HPDE6-E6E7 (cell line): ENCODE data around the gene SCYGR8.
A peak's percentile ranks its signal among the peaks of the same experiment; 100 is the strongest.

Source experiments
- DNase-seq: peaks from one replicate; pipeline ENCODE4 v3.0.0; 2011; ENCODE audit warnings: missing footprints; ENCODE audit errors: extremely low spot score

Gene SCYGR8

DNA sequence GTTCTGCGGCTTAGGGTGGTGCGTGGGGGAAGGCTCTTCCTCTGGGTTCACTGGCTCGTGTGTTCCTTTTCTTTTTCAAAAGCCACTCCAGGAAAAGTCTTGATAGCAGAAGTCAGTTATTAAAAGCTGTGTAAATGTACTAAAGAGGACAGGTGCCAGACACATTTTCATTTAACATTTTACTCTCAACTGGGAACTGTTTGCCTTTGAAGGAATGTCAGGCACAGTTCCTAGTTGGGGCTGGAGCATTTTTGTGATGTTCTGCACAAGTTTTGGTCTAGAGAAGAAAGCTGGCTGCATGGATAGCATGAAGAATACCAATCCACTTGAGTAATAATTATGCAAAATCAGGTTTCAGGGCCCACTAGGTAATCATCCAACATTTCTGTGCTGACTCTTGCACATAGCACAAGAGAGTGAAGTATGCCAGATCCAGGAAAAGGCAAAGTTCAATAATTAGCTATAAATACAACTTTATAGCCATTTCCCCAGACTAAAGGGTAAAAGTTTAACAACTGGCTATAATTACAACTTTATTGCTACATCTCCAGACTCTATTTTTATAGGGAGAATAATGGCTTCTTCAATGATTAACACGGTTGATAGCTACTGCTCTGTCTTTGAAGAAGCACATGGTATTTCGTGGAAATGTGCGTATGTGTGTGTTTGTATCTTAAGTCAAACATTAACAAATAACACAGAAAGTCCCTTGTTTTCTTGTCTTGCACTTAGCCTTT, 16.2 kb downstream of the SCYGR8 start:
- DNase-seq = no peak

GRCh38 chr2:227765788-227766372, 20.2 kb downstream of the SCYGR8 start:
- DNase-seq = no peak

DNA sequence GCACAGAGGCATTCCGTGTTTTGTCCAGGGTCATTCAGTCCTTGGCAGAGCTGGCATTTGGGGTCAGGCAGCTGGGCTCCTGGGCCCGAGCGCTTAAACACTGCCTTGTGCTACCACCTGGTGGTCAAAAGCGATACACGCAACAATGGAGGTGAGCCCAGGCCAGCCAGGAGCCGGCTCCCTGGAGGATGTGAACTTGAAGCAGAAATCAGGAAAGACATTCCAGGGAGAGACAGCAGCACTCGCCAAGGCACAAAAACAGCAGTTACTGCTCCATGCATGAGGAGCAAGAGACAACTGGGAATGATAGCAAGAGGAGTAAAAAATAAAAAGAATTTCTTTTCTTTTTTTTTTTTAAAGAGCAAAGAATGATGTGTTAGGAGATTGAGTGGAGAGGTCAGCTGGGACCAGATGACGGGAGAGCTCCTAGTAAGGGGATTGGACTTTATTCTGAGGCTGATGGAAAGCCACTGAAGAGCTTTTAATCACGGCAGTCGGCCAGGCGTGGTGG, 20.7 kb downstream of the SCYGR8 start:
- DNase-seq = peak; percentile 73

DNA sequence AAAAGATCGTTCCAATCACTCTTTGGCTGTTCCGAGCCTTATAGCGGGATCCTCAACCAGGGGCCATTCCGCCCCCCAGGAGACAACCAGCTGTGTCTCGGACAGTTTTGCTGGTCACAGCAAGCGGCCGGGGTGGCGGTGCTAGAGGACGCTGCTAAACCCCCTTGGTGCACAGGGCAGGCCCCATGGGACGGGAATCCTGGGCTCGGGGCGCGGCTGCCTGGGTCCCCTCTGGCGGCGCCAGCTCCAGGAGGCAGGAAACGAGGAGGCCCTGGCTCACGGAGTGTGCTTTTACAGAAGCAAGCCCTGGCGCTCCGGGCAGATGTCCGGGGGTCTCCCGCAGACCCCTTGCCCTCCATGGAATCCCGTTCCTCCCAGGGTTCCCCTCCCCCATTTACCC, 22.1 kb downstream of the SCYGR8 start:
- no peak for DNase-seq

DNA sequence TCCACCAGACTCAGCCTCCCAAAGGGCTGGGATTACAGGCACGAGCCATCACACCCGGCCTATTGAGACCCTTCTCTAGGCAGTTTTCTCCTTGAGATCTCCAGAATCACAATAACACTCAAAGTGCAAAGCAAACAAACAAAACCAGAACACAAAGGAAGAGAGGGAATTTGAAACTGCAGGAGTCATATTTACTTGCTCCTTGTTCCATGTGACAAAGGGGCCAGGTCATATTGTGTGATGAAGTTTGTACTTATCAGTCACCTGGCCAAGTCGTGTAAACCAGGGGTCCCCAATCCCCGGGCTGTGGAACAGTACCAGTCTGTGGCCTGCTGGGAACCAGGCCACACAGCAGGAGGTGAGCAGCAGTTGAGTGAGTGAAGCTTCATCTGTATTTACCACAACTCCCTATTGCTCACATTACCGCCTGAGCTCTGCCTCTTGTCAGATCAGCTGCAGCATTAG, 26.5 kb downstream of the SCYGR8 start:
- no peak for DNase-seq

GRCh38 chr2:227772932-227773331, 27.2 kb downstream of the SCYGR8 start:
- no peak for DNase-seq

GRCh38 chr2:227774011-227774624, 28.4 kb downstream of the SCYGR8 start:
- DNase-seq = no peak

DNA sequence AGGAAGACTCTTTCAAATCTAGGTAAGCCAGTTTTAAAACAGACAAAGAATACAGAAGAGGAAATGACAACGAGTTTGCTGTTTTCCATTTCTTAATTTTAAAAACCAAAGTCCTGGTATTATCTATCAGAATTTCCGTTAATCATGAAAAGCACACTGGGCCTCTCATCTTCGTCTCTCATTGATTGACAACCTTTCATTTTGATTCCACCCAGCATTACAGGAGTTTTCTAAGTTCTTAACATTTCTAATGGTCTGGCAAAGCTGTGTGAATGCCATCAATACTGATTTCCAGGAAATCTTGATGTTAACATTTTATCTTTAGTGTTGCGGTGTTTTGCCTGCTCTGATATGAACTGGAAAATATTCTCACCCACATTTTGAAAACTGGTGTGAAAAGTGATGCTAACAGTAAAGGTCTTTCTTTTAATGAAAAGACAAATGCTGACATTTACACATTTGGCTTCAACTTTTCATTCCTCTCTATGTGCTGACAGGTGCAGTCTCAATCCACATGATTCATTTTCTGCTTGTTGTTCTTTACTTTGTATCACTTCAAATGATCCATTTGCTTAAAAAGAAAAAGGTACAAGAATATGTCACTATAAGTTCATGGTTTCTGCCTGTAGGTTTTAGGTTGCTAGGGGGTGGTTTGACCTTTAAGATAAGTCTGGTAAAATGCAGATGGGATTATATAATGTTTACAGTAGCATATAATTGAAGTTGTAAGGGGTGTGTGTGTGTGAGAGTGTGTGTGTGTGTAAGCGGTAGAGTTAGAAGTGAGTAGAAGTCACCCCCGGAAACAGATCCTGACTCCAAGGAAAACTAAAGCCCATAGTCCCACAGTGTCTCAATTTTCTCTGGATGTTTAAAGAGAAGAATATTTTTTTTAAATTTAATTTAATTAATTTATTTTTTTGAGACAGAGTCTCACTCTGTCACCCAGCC, 29.5 kb downstream of the SCYGR8 start:
- no peak for DNase-seq

- DNase-seq = no peak
Observed at GRCh38 chr2:227780981-227781615, 35.4 kb downstream of the SCYGR8 start.

- no peak for DNase-seq
Observed at GRCh38 chr2:227781841-227782240, 36.1 kb downstream of the SCYGR8 start.

GRCh38 chr2:227782804-227783203, 37.1 kb downstream of the SCYGR8 start:
- DNase-seq = no peak

- no peak for DNase-seq
Observed at GRCh38 chr2:227783404-227784138, 37.9 kb downstream of the SCYGR8 start.

GRCh38 chr2:227785293-227785692, 39.6 kb downstream of the SCYGR8 start:
- no peak for DNase-seq

DNA sequence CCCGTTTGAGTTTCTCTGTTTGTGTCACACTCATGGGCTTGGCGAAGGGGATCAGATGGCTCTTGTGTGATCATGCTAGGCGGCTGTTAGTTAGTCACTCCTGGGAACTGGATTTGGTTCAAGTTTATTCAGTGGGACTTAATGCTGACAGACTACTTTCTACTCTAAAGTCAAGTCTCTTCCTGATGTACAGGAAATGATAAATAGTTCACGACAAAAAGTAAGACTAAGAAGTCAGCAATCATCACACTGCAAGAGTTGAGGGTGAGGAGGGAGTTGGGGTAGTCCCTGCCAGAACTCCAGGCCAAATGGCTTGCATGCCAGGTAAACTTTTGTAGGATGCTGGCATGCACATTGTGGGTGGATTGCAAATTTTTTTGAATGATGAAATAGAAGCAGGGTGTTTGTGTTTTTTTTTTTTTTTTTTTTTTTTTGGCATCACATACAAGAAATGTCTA, 42.9 kb downstream of the SCYGR8 start:
- no peak for DNase-seq

DNA sequence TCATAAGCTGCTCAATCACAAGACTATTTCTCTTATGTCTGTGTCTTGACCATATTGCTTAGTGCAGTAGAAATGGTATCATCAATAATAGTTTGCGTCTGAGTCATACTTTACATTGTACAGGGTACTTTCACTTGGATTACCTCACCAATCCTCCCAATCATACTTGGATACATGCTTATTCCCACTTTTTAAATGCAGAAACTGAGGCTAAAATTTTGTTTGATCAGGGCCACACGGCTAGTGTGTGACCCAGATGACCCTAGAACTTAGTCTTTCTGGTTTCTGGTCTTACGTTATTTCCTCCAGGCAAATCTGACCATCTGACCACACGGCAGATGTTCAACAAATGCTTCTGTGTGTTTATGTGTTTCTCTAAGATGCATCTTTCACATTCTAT, 44.1 kb downstream of the SCYGR8 start:
- no peak for DNase-seq

DNA sequence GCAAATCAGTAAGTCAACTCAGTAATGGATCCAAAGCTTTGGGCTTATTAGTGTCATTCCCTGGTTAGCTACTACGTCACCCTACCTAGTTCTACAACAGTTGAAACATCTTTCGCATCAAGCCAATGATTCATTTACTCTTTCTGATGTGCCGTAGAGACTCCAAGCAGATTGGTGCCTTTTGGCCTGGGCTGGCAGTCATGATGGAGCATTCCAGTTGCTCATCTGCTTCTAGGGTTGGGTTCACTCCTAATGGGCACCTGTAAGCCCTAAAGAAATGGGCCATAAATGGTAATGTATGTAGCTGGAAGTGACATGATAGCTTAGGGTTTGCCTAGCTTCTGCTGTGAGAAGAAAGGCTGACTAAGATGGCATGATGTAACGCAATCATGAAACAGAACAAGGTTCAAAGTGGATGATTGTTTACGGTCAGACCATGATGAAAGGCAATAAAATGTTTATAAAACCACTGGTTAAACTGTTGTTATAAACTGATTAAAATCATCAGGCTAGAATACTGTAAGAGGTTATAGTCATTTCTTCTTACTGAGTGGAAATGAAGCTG, 47.5 kb downstream of the SCYGR8 start:
- no peak for DNase-seq
